IPS-18a (cell line): Measurements from ENCODE around the gene DEGS2.
"Not testable (repeated sequence)": the region's sequence is repeated elsewhere in the genome, so short reads cannot be mapped to it uniquely, and the experiment has no call there.

ENCODE experiments used
- H3K27ac ChIP-seq: one replicate; pipeline ENCODE4 v1.5.1; 2013; ENCODE audit warnings: low read length
- H3K27me3 ChIP-seq: one replicate; pipeline ENCODE4 v1.6.1; 2013; ENCODE audit warnings: mild to moderate bottlenecking, low read length; ENCODE audit not compliant: control insufficient read depth, insufficient read depth
- H3K36me3 ChIP-seq: one replicate; pipeline ENCODE4 v1.6.1; 2013; ENCODE audit warnings: low read depth, low read length; ENCODE audit not compliant: control insufficient read depth
- H3K4me1 ChIP-seq: one replicate; pipeline ENCODE4 v1.6.1; 2013; ENCODE audit warnings: low read depth, low read length; ENCODE audit not compliant: control insufficient read depth
- H3K4me3 ChIP-seq: one replicate; pipeline ENCODE4 v1.5.1; 2013; ENCODE audit warnings: low read length
- H3K9ac ChIP-seq: one replicate; pipeline ENCODE4 v1.6.1; 2013; ENCODE audit warnings: mild to moderate bottlenecking, low read length, moderate library complexity
- H3K9me3 ChIP-seq: one replicate; pipeline ENCODE4 v1.6.1; 2013; ENCODE audit warnings: low read depth, low read length; ENCODE audit not compliant: control insufficient read depth

The DEGS2 gene

GRCh38 chr14:100172811-100173210 lies 13.4 kb upstream of the DEGS2 start:
- no peak overlapping the region for H3K4me3 ChIP-seq
- H3K36me3 ChIP-seq: no peaks in the 10 kb centered on the region
- no peaks in the 10 kb centered on the region for H3K4me1 ChIP-seq
- H3K9ac ChIP-seq: no peak overlapping the region
- H3K27ac ChIP-seq: no peak overlapping the region
- no peaks in the 10 kb centered on the region for H3K9me3 ChIP-seq
- no peaks in the 10 kb centered on the region for H3K27me3 ChIP-seq

DNA sequence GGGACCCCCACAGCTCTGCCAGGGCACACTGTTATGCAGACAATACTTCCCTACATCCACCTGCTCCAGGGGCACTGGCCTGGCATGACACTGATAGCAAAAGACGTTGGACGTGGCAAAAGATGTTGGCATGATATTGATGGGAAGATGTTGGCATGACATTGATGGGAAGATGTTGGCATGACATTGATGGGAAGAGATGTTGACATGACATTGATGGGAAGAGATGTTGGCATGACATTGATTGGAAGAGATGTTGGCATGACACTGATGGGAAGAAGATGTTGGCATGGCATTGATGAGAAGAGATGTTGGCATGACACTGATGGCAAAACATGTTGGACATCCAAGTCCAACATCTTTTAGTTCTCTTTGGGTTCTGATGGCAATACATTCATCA lies 11.4 kb upstream of the DEGS2 start:
- Histone ChIP-seq H3K9me3 (no peaks in the 10 kb centered on the region), H3K27ac (no peak overlapping the region), H3K9ac (no peak overlapping the region), H3K4me3 (no peak overlapping the region), H3K27me3 (peaks cover 4% of the 10 kb centered on the region), H3K4me1 (no peaks in the 10 kb centered on the region), H3K36me3 (no peaks in the 10 kb centered on the region)

GRCh38 chr14:100168506-100168905 lies 9.1 kb upstream of the DEGS2 start:
- Histone ChIP-seq H3K9me3 (no peaks in the 10 kb centered on the region), H3K9ac (no peak overlapping the region), H3K4me1 (no peaks in the 10 kb centered on the region), H3K36me3 (no peaks in the 10 kb centered on the region), H3K27me3 (peaks cover 14% of the 10 kb centered on the region), H3K4me3 (no peak overlapping the region), H3K27ac (no peak overlapping the region)

GRCh38 chr14:100165831-100166440 lies 6.5 kb upstream of the DEGS2 start:
- Histone ChIP-seq H3K36me3 (no peaks in the 10 kb centered on the region), H3K4me1 (no peaks in the 10 kb centered on the region), H3K27me3 (peaks cover 23% of the 10 kb centered on the region), H3K4me3 (no peak overlapping the region), H3K9me3 (no peaks in the 10 kb centered on the region), H3K9ac (no peak overlapping the region), H3K27ac (no peak overlapping the region)

DNA sequence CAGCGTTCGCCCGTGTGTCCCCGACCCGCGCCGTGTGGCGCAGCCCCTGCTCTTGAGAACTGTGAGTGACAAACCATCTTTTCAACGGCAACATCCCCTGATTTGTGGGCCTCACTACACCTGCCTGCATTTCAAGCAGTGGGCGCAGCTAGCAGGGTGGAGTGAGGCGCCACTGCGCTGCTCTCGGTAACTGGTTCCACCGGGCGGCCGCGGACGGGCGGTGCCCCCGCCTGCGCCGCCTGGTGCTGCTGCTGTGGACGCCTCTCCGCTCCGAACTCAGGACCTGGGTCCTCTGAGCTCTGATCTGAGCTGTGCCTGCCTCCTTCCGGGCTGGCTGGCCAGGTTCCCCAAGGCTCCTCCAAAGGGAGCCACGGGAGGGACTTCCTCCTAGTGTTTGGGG lies 5.9 kb upstream of the DEGS2 start:
- Histone ChIP-seq H3K9ac (no peak overlapping the region), H3K4me1 (no peaks in the 10 kb centered on the region), H3K27ac (no peak overlapping the region), H3K27me3 (peaks cover 29% of the 10 kb centered on the region), H3K9me3 (no peaks in the 10 kb centered on the region), H3K4me3 (no peak overlapping the region), H3K36me3 (no peaks in the 10 kb centered on the region)

DNA sequence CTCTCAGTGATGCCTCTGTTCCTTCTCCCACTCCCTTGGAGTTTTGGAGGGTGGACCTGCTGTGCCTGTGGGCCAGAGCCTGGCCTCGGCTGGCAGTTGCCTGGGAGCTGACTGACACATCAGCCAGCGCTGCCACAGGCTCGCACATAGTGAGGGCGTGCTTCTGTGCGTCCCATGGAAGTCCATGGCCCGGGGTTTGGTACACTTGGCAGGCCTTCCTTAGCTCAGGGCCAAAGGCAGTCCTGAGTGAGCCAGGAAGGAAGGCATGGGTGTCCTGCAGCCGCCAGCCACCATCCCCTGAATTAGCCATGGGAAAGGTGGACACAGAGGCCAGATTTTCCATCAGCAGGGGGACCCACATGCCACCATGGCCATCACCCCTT lies 1.1 kb upstream of the DEGS2 start:
- no peak overlapping the region for H3K27ac ChIP-seq
- H3K4me3 ChIP-seq: no peak overlapping the region
- peaks cover 64% of the 10 kb centered on the region for H3K27me3 ChIP-seq

DNA sequence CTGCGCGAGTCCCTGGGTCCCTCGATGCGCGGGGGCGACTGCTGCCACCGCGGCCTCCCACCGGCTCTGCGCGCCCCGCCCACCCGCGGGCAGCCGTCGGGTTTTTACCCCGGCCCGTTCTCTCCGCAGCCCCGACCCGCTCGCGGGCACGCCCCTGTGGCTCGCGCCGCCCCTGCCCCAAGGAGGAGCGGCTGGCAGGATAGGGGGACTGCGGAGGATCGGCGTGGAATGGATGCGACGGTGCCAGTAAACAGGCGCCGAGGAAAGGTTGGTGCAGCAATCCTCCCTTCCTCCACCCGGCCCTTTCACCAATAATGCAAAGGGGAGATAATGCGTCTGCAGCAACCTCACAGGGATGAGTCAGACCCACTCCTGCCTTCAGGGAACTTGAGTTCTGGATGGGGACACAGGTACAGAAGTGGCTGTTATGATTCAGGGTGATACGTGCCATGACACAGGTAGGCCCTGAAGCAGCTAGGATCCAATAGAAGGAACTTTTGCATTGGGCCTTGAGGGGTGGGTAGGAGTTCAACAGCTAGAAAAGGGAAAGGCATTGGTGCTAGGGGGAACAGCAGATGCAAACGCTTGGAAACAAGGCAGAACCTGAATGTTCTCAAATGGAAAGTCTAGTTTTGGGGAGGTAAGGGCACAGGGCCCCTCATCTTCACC lies 554 bp upstream of the DEGS2 start:
- peaks cover 58% of the 10 kb centered on the region for H3K27me3 ChIP-seq

More for the DNA sequence above, 1.1 kb upstream of the DEGS2 start:
- Histone ChIP-seq H3K9me3 (no peaks in the 10 kb centered on the region), H3K9ac (no peak overlapping the region), H3K36me3 (no peaks in the 10 kb centered on the region), H3K4me1 (no peaks in the 10 kb centered on the region)

DNA sequence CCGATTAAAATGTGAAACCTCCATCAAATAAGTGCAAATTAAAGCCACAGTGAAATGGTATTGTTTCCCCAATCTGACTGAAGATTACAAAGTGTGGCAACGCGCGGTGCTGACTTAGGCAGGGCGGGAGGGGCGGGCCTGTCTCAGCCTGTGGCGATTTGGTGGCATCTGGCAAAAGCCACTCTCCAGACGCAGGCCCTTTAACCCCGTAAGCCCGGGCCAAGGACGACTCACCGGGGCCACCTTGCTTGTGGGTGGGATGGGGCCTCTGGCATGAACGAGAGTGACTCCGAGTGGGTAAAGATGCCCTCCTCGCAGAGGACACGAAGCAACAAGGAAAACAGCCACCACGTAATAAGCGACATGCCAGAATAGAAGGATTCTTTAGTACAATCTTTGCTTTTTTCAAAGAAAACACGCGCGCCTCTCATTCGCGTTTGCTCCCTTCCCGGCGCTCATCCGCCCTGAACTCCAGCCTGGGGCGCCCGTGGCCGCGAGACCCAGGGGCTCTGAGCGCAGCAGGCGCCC lies 815 bp downstream of the DEGS2 start:
- Histone ChIP-seq H3K27me3 (peaks cover 55% of the 10 kb centered on the region), H3K4me3 (peak overlapping the region; percentile 57), H3K4me1 (peaks cover 3% of the 10 kb centered on the region), H3K36me3 (no peaks in the 10 kb centered on the region), H3K9me3 (no peaks in the 10 kb centered on the region), H3K27ac (no peak overlapping the region), H3K9ac (no peak overlapping the region)

More for the DNA sequence above, 554 bp upstream of the DEGS2 start:
- no peaks in the 10 kb centered on the region for H3K9me3 ChIP-seq
- peaks cover 3% of the 10 kb centered on the region for H3K4me1 ChIP-seq
- H3K4me3 ChIP-seq: peak overlapping the region; percentile 57
- no peak overlapping the region for H3K9ac ChIP-seq
- H3K27ac ChIP-seq: no peak overlapping the region
- H3K36me3 ChIP-seq: no peaks in the 10 kb centered on the region

- H3K9ac ChIP-seq, H3K4me3 ChIP-seq, H3K27ac ChIP-seq, H3K4me1 ChIP-seq, H3K9me3 ChIP-seq, H3K36me3 ChIP-seq: not testable (repeated sequence)
- H3K27me3 ChIP-seq: peaks cover 55% of the 10 kb centered on the region
These were observed 1.8 kb downstream of the DEGS2 start for GRCh38 chr14:100157548-100158232.

- no peaks in the 10 kb centered on the region for H3K36me3 ChIP-seq
- peaks cover 3% of the 10 kb centered on the region for H3K4me1 ChIP-seq
- H3K9ac ChIP-seq: no peak overlapping the region
- no peak overlapping the region for H3K4me3 ChIP-seq
- no peaks in the 10 kb centered on the region for H3K9me3 ChIP-seq
- H3K27ac ChIP-seq: no peak overlapping the region
- peaks cover 54% of the 10 kb centered on the region for H3K27me3 ChIP-seq
These were observed 2.7 kb downstream of the DEGS2 start for GRCh38 chr14:100156776-100157175.

- H3K4me1 ChIP-seq: peaks cover 3% of the 10 kb centered on the region
- no peak overlapping the region for H3K27ac ChIP-seq
- peaks cover 46% of the 10 kb centered on the region for H3K27me3 ChIP-seq
- H3K4me3 ChIP-seq: no peak overlapping the region
- H3K36me3 ChIP-seq: no peaks in the 10 kb centered on the region
- no peak overlapping the region for H3K9ac ChIP-seq
- H3K9me3 ChIP-seq: no peaks in the 10 kb centered on the region
These were observed 3.5 kb downstream of the DEGS2 start for GRCh38 chr14:100155756-100156616.
